NCI-H2196 treated with DMSO at 0.1 percent for 48 hours (cell line): ENCODE results near the gene FEZF1.
"Not testable (repeated sequence)": the region's sequence is repeated elsewhere in the genome, so short reads cannot be mapped to it uniquely, and the experiment has no call there.

Experiments
- DNase-seq: peaks from one replicate; lab custom pipeline; 2025; ENCODE audit not compliant: unreplicated experiment; lab: John Stamatoyannopoulos, UW

The FEZF1 gene

DNA sequence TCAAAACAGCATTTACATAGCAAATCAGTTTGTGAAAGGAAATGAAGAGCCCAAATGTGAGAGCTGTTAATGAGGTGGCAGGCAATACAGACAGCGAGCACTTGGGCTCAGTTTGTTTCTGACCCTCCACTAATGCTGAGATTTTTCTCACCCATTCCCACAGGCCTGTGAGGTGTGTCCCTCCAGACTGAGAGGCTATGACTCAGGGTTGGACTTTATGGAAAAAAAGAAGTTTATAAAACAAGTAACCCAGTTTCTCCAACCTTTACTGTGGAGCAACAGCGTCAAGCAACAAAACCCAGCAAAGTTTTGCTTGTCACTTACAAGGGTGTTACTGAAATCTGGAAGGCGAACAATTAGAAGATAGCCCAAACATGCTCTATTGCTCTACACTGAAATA, 4.9 kb upstream of the FEZF1 start:
- DNase-seq: no peak

GRCh38 chr7:122307228-122307621, 2.7 kb upstream of the FEZF1 start:
- DNase-seq: no peak

DNA sequence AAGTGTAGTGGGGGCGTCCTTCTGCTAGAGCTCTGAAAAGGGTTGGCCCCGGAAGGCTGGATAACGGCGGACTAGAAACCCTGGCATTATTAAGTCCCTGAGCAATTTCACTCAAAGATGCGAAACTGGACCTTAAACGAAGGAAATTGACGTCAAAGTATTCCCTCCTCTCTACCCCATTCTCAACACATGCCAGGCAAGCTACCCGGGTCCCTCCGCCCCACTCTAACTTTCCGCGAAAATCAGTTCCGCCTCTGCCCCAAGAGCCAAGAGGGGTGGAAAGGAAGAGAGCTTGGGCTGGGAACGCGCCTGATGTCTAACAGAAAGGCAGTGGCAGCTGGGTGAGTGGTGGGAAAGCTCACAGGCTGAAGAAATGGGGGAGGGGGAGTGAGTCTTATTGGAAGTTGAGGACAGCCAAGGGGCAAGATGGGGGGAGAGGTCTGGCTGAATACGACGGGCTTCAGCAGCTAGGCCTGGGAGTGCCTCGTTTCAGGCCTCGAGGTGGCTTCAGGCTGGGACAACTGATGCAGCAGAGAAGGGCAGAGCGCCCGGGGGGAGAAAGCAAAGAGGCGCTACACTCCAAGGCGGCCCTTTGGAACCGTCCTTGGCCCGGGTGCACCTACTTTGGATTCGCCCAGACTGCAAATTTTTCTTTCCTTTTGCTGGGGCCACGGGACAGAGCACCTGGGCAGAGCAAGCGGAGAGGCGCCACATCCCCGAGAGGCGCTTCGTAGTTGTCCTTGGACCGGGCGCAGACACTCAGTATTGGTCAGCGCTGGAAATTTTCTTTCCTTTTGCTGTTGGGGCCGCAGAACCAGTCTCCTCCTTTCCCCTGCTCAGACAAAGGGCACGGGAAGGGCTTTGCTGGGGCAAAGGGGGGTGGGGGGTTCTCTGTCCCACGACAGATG, 2.0 kb upstream of the FEZF1 start:
- DNase-seq: no peak

GRCh38 chr7:122305475-122306319, 1.1 kb upstream of the FEZF1 start:
- peak; percentile 20 for DNase-seq

GRCh38 chr7:122304996-122305421, 459 bp upstream of the FEZF1 start:
- peak; percentile 67 for DNase-seq

GRCh38 chr7:122303531-122304318, 825 bp downstream of the FEZF1 start:
- DNase-seq: no peak

GRCh38 chr7:122302761-122303530, 1.6 kb downstream of the FEZF1 start:
- DNase-seq: no peak

GRCh38 chr7:122301858-122302760, 2.4 kb downstream of the FEZF1 start:
- no peak for DNase-seq

DNA sequence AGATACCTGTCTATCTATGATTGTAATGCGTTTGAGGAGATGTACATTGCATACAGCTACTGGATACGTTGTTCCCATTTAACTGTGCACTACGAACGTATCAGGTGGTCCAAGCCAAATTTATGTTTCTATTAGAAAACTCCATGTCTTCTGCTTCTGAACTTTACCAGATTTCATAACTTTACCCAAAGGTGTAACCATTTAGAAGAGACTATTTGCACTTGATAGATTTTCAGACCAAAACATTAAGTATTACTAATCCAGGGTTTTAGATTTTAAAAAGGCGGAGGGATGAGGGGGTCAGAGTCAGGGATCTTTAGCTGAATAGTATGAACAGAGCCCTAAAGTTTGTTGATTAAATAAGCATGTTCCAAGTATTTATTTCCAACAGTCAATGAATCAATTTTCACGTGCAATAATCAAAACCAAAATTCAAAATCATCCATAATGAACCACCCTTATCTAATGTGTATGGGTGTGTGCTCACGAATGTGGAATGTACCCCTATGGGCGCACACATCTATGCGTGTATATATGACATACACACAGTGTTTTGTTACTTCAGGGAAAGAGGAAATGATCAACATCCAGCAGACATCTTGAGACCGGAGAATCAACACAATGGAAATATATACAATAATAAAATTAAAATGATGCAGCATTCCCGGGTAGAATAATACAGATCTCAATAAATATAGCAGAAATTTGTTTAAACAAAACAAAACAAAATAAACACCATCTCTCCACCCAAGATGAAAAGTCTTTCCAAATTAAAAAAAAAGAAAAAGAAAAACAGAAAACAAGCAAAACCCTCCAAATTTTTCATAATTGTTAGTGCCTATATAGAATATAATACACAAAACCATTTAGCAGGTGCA, 3.4 kb downstream of the FEZF1 start:
- DNase-seq: no peak

DNA sequence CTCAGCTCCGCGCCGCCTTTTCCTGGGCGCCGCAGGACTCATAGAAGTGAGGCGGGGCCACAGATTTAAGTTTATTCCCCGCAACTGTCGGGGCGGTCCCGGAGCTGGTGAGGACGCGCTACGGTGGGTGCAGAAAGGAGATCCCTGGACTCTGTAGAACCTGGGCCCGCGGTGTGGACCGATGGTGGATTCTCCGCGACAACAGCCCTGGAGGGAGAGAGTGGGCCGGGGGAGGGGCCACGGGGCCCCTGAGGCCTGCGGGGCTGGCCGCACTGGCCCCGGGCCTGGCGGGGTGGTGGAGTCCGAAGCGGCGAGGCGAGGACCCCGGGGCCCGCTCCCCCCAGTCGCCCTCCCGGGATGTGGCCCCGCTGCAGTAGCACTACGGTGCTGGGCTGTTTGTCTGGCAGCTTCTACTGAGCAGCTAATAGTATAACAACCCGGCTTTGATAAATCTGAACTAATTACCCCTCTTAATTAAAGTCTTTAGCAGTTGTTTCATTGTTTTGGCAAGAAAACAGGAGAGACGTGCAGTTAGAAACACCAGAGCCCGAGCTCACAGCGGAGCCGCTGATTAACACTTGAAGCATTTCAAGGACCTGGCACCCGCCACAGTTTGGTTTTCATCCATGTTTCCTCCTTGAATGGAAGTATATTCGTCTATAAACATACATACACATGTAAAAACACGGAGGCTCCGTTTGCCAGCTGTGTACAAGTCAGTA, 4.2 kb downstream of the FEZF1 start:
- no peak for DNase-seq

DNA sequence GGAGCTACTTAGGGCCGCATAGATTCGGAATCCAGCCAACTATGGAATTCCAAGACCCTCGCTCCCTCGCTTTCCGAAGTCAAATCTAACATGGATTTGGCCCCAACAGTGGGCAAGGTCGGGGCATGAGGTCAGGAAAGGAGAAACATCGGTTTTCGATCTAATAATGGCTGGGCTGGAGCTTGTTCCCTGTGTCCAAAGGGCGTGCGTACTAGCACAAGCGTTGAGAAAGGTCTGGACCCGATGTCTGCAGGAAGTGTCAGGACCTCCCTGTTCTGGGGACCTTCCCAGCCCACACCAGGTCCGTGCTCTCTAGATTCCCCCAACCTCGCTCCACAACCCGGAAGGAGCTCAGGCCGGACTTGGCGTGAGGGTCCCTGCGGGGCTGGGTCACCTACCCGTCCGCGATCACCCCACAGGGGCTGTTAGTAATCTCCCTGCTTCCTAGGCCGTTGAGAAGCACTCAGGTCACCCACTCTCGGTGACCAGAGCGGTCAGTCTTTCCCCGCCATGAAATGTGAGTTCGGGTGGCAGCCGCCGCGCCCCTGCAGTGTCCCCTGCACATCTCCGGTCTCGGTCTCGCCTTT, 4.8 kb downstream of the FEZF1 start:
- no peak for DNase-seq

DNA sequence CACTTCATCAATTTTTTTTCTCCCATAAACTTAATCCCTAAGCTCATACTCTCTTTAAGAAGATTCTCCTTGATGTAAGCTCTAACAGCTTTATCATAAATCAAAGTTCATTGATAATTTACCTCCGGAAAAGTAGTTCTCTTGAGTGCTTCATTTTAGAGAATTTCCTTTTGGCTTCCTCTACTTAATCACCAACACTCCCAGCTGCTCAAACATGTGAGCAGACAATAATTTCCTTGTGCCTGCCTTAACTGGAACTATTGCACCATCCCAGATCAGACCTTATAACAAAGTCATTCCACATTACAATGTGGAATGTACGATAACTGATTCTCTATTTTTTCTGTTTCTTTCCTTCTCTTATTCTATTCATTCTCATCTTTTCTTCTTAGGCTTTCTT, 5.9 kb downstream of the FEZF1 start:
- no peak for DNase-seq

- no peak for DNase-seq
These were observed 6.4 kb downstream of the FEZF1 start for GRCh38 chr7:122298131-122298530.

GRCh38 chr7:122291189-122291588, 13.4 kb downstream of the FEZF1 start:
- DNase-seq: no peak

DNA sequence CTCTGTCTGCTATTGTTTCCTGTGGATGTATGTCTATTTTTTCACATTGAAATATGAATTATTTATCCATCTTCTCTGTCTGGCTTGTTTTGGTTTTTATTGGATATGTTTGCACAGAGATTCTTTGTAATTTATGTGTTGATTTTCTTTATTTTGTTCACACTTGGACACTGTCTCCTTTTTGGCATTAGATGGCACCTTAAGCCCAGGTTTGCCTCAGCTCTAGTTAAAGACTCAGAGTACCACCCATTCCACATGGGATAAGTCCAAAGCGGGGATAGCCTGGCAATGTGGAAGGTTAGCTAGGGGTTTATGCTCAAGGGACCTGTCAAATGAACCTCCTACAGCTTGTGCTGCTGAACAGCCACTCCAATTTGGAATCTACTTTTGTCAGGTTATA, 14.1 kb downstream of the FEZF1 start:
- DNase-seq: no peak

DNA sequence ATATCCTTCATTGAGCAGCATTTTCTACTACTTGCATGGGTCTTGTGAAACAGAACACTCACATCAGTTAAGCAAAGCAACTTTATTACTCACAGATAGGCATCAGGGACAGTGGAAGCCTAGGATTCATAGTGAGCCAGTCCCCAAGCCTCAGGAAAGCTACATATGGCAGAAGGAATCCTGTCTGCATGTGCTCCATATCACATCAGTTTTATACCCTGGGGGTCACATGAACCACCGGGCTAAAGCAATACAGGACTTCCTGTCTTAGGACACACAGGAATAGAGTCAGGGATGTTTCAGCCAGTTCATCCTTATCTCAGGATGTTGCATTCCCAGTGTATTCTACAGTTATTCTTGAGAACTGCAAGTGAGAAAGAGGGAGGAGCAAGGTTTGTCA, 15.1 kb downstream of the FEZF1 start:
- no peak for DNase-seq

DNA sequence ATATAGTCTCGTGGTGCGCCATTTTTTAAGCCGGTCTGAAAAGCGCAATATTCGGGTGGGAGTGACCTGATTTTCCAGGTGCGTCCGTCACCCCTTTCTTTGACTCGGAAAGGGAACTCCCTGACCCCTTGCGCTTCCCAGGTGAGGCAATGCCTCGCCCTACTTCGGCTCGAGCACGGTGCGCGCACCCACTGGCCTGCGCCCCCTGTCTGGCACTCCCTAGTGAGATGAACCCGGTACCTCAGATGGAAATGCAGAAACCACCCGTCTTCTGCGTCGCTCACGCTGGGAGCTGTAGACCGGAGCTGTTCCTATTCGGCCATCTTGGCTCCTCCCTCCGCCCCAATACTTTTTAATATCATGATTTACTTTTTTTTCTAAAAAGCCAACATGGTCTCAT, 19.9 kb downstream of the FEZF1 start:
- not testable (repeated sequence) for DNase-seq
